HepG2 (cell line): ENCODE results near the gene PPIP5K2. TPM values are rescaled to one million over a fixed set of nuclear protein-coding genes. Genes with fewer than 3 reads are reported as not detected.

ENCODE experiments used
- ATAC-seq: fragments of 200-7000 bp; cut with Tn5 transposase; 3 replicates; pipeline ENCODE4 v1.9.1; 2020; ENCODE audit warnings: mild to moderate bottlenecking, moderate library complexity
- BruUV-seq: library from RNA; stranded (reverse); fragments of 400-500 nt; replicated peaks from 2 replicates; lab custom pipeline; 2021; lab: Mats Ljungman, UMichigan
- CTCF ChIA-PET: fragments of 300-600 bp; formaldehyde crosslinking; extraction: SDS; loops from one replicate; lab custom pipeline; 2021; ENCODE audit warnings: low total read pairs, inconsistent platforms, low intra/inter-chr PET ratio; lab: Yijun Ruan, JAX
- POLR2A ChIA-PET: fragments of 350-600 bp; sonication (Branson Sonifier 250); formaldehyde crosslinking; loops from one replicate; lab custom pipeline; 2020; ENCODE audit warnings: antibody characterized with exemption, inconsistent platforms; lab: Yijun Ruan, JAX
- DNase-seq: peaks from one replicate; pipeline ENCODE4 v3.0.0-alpha.2; 2015; ENCODE audit warnings: low spot score
- FAIRE-seq: peaks from 3 replicates; lab custom pipeline; 2011; peaks lifted over from hg19 to GRCh38; lab: Jason Lieb, UNC
- H2AFZ ChIP-seq: one replicate; pipeline ENCODE4 v1.6.1; 2011; ENCODE audit warnings: low read length, inconsistent platforms
- H3K27ac ChIP-seq: fragments of 300-600 bp; 3 replicates; pipeline ENCODE4 v1.8.0; 2011; ENCODE audit warnings: mixed run types, mild to moderate bottlenecking, mixed read lengths, low read length, inconsistent platforms; ENCODE audit not compliant: insufficient read depth; ENCODE audit errors: extremely low read length
- H3K27me3 ChIP-seq, 2 experiments: fragments of 200-600 bp in 1 of 2; 2 replicates in 1 of 2; 3 replicates in 1 of 2; pipeline versions ENCODE4 v1.6.0 to v1.8.0; 2011; ENCODE audit warnings: low read length in 2 of 2, mild to moderate bottlenecking in 2 of 2, moderate library complexity in 2 of 2, inconsistent platforms in 1 of 2; ENCODE audit not compliant: insufficient read depth in 2 of 2, control insufficient read depth in 1 of 2
- H3K36me3 ChIP-seq, 2 experiments: fragments of 200-600 bp in 1 of 2; replicated peaks in 1 of 2; 2 replicates in 1 of 2; 3 replicates in 1 of 2; pipeline versions ENCODE4 v1.5.1 to v1.8.0; 2011; ENCODE audit warnings: low read length in 2 of 2, inconsistent platforms in 1 of 2; ENCODE audit not compliant: insufficient read depth in 2 of 2, control insufficient read depth in 1 of 2
- H3K4me1 ChIP-seq: 2 replicates; pipeline ENCODE4 v1.5.1; 2012; ENCODE audit warnings: low read length, inconsistent platforms; ENCODE audit not compliant: insufficient read depth
- H3K4me2 ChIP-seq: 2 replicates; pipeline ENCODE4 v1.6.0; 2011; ENCODE audit warnings: low read depth, low read length, inconsistent platforms
- H3K4me3 ChIP-seq, 3 experiments: fragments of 200-600 bp in 1 of 3; sonication (generic), shearing (Covaris generic) in 1 of 3; replicated peaks in 1 of 3; 2 replicates each; pipeline ENCODE4 v1.5.1; 2011 to 2016; ENCODE audit warnings: low read length in 3 of 3, inconsistent platforms in 2 of 3, low read depth in 2 of 3, mild to moderate bottlenecking in 2 of 3, control low read depth in 1 of 3, mixed read lengths in 1 of 3; ENCODE audit not compliant: insufficient read depth in 1 of 3
- H3K79me2 ChIP-seq: one replicate; pipeline ENCODE4 v1.6.1; 2011; ENCODE audit warnings: low read length, inconsistent platforms; ENCODE audit not compliant: insufficient read depth
- H3K9ac ChIP-seq: 2 replicates; pipeline ENCODE4 v1.6.0; 2011; ENCODE audit warnings: mild to moderate bottlenecking, low read depth, low read length, inconsistent platforms; ENCODE audit not compliant: insufficient read depth
- H3K9me3 ChIP-seq: 2 replicates; pipeline ENCODE4 v1.5.1; 2012; ENCODE audit warnings: mild to moderate bottlenecking, low read length
- H4K20me1 ChIP-seq: 2 replicates; pipeline ENCODE4 v1.6.0; 2011; ENCODE audit warnings: inconsistent platforms, mild to moderate bottlenecking, low read length, moderate library complexity; ENCODE audit not compliant: insufficient read depth
- ARID3A ChIP-seq: IDR thresholded peaks from 2 replicates; pipeline ENCODE4 v1.6.1; 2012; ENCODE audit warnings: low read depth, low read length, improper control_type of control experiment
- CREB1 ChIP-seq, 2 experiments: fragments of 450-650 bp in 1 of 2; IDR thresholded peaks; 2 replicates each; pipeline ENCODE4 v1.6.1; 2016 to 2017; ENCODE audit warnings: control low read depth in 1 of 2, mild to moderate bottlenecking in 1 of 2, missing compliant biosample characterization in 1 of 2, missing genetic modification characterization in 1 of 2
- E2F5 ChIP-seq: sonication (generic); formaldehyde crosslinking; conservative IDR thresholded peaks from 2 replicates; pipeline ENCODE4 v1.4.0; 2020; ENCODE audit warnings: missing genetic modification reagents
- KDM1A ChIP-seq: IDR thresholded peaks from 2 replicates; pipeline ENCODE4 v1.6.1; 2016; ENCODE audit warnings: missing compliant biosample characterization
- KLF6 ChIP-seq: IDR thresholded peaks from 2 replicates; pipeline ENCODE4 v1.8.0; 2016; ENCODE audit warnings: missing biosample characterization, missing genetic modification reagents
- KMT2B ChIP-seq: IDR thresholded peaks from 2 replicates; pipeline ENCODE4 v1.6.1; 2016; ENCODE audit warnings: missing genetic modification reagents, missing compliant biosample characterization
- MLX ChIP-seq: IDR thresholded peaks from 2 replicates; pipeline ENCODE4 v1.6.1; 2016
- NCOR1 ChIP-seq: fragments of 200-600 bp; sonication (generic); IDR thresholded peaks from 2 replicates; pipeline ENCODE4 v1.7.0; 2017; ENCODE audit warnings: antibody characterized with exemption, low read length, borderline replicate concordance
- NKX3-1 ChIP-seq: sonication (generic); formaldehyde crosslinking; IDR thresholded peaks from 2 replicates; pipeline ENCODE4 v1.5.0; 2020; ENCODE audit warnings: missing genetic modification reagents
- SRY ChIP-seq: sonication (generic); formaldehyde crosslinking; IDR thresholded peaks from 2 replicates; pipeline ENCODE4 v1.8.0; 2022; ENCODE audit warnings: mild to moderate bottlenecking, missing genetic modification reagents
- TEF ChIP-seq: sonication (generic); formaldehyde crosslinking; IDR thresholded peaks from 2 replicates; pipeline ENCODE4 v1.5.0; 2020; ENCODE audit warnings: missing genetic modification reagents
- YEATS2 ChIP-seq: sonication (generic); formaldehyde crosslinking; IDR thresholded peaks from 2 replicates; pipeline ENCODE4 v1.4.0; 2020; ENCODE audit warnings: missing genetic modification reagents, borderline replicate concordance
- ZBTB21 ChIP-seq: sonication (generic); formaldehyde crosslinking; IDR thresholded peaks from 2 replicates; pipeline ENCODE4 v1.4.0; 2020; ENCODE audit warnings: missing genetic modification reagents
- ZNF230 ChIP-seq: sonication (generic); formaldehyde crosslinking; IDR thresholded peaks from 2 replicates; pipeline ENCODE4 v1.4.0; 2020; ENCODE audit warnings: mild to moderate bottlenecking, missing genetic modification reagents
- ZNF451 ChIP-seq: sonication (generic); formaldehyde crosslinking; IDR thresholded peaks from 2 replicates; pipeline ENCODE4 v1.5.0; 2020; ENCODE audit warnings: mild to moderate bottlenecking, missing genetic modification reagents
- ZNF552 ChIP-seq: sonication (generic); formaldehyde crosslinking; IDR thresholded peaks from 2 replicates; pipeline ENCODE4 v1.9.0; 2022; ENCODE audit warnings: missing genetic modification reagents, mild to moderate bottlenecking, borderline replicate concordance
- WGBS: methylation state at CpG from one replicate; pipeline ENCODE4 v1.1.6; 2017; ENCODE audit warnings: low lambda C conversion rate; 5-methylcytosine and 5-hydroxymethylcytosine counted together
- in situ Hi-C: cut with HindIII; loops from 2 replicates; pipeline ENCODE4 v1.10.0; 2017; ENCODE audit warnings: low pct_unique_long_range_greater_than_20kb; ENCODE audit not compliant: extremely low pct_ligation_motif_present
- intact Hi-C: fragments of 100-400 bp; cut with micrococcal nuclease; formaldehyde crosslinking; loops from one replicate; pipeline ENCODE4 v1.10.0; 2022; ENCODE audit not compliant: unreplicated experiment
- polyA plus RNA-seq, 8 experiments: library from polyadenylated mRNA; depleted of rRNA in 3 of 8; stranded (reverse) in 7 of 8; unstranded in 1 of 8; fragments of >200 nt; fragmentation: Illumina TruSeq in 4 of 8; extraction: Trizol in 4 of 8; gene quantifications; 2 replicates each; pipeline versions ENCODE4 v1.2.1 to v1.2.3, GENCODE V29; 2011 to 2016; ENCODE audit warnings: low read depth in 4 of 8, missing spikeins in 1 of 8, mixed read lengths in 1 of 8; ENCODE audit not compliant: insufficient read depth in 1 of 8
- total RNA-seq, 5 experiments: library from RNA; depleted of rRNA; stranded (reverse); fragments of >200 nt; fragmentation: Illumina TruSeq; extraction: Trizol; gene quantifications; 2 replicates each; pipeline ENCODE4 v1.2.3, GENCODE V29; 2016; ENCODE audit warnings: low read depth in 1 of 5

Gene PPIP5K2
- total and polyA plus RNA-seq, 2 of the 13 experiments (the other 11 are each of a cell fraction or from before 2014, with no cell fraction given), result 19.7 to 45.6 TPM

GRCh38 chr5:103109277-103109676 is 10.8 kb upstream of the PPIP5K2 start:
- ATAC-seq (no peak), FAIRE-seq (no peak), DNase-seq (no peak)
- H2AFZ ChIP-seq, result no peak overlapping the region
- intact Hi-C loops, result no loop called here
- WGBS, result 94% methylated on average over 1 of the region's 1 CpG
- no TSS peak for BruUV-seq
- no peak overlapping the region for H3K27ac ChIP-seq
- H3K4me3 ChIP-seq, result no peak overlapping the region
- no peaks in the 10 kb centered on the region for H3K27me3 ChIP-seq
- no peak overlapping the region for H3K9ac ChIP-seq
- H3K4me1 ChIP-seq, result peaks cover 5% of the 10 kb centered on the region; the same call in 1 of the 2 replicates
- H4K20me1 ChIP-seq, result no peaks in the 10 kb centered on the region
- no peak overlapping the region for H3K4me2 ChIP-seq
- no peak for TF ChIP-seq KMT2B (CRISPR knock-in tag)
- no peak for TF ChIP-seq ZNF451 (CRISPR knock-in tag)
- TF ChIP-seq KDM1A, result no peak
- no peak for TF ChIP-seq MLX
- TF ChIP-seq TEF (CRISPR knock-in tag), result no peak
- no peak for TF ChIP-seq CREB1 (IDR thresholded peaks at IDR 0.05)
- TF ChIP-seq CREB1 (CRISPR knock-in tag; IDR thresholded peaks at IDR 0.05), result no peak
- no peak for TF ChIP-seq SRY (CRISPR knock-in tag)
- TF ChIP-seq E2F5, result no peak
- no peak for TF ChIP-seq NKX3-1 (CRISPR knock-in tag)
- TF ChIP-seq ZNF552 (CRISPR knock-in tag), result no peak
- TF ChIP-seq ZNF230 (CRISPR knock-in tag), result no peak
- TF ChIP-seq ZBTB21 (CRISPR knock-in tag), result no peak
- no peak for TF ChIP-seq ARID3A
- TF ChIP-seq KLF6 (CRISPR knock-in tag), result no peak
- no peak for TF ChIP-seq YEATS2 (CRISPR knock-in tag)
- no peak for TF ChIP-seq NCOR1
- no peaks in the 10 kb centered on the region for H3K9me3 ChIP-seq
- POLR2A ChIA-PET, result interaction anchor here (1.1 kb wide), 1 partner anchor 11 kb away, joined by 7 read pairs; the partner anchor contains the start of genes GIN1 and PPIP5K2
- CTCF ChIA-PET, result no interaction called here
- in situ Hi-C loops, result no loop called here
- peaks cover 2% of the 10 kb centered on the region for H3K79me2 ChIP-seq
- 0 out of 5 replicates have a peak, but pooled peaks cover 0 to 2% of the 10 kb centered on the region in 2 experiments for H3K36me3 ChIP-seq
